HG02678 (cell line): ENCODE results near the gene CLNK.
"Not testable (repeated sequence)": the region's sequence is repeated elsewhere in the genome, so short reads cannot be mapped to it uniquely, and the experiment has no call there.

Source experiments
- ATAC-seq: cut with Tn5 transposase; IDR thresholded peaks from one replicate; pipeline ENCODE4 v1.9.1; 2021; ENCODE audit warnings: mild to moderate bottlenecking, moderate library complexity; ENCODE audit not compliant: unreplicated experiment

Gene CLNK

GRCh38 chr4:10614926-10615325 lies 69.6 kb downstream of the CLNK start:
- ATAC-seq: not testable (repeated sequence)

- no peak for ATAC-seq
These were observed 70.6 kb downstream of the CLNK start for GRCh38 chr4:10613926-10614478.

- no peak for ATAC-seq
These were observed 72.1 kb downstream of the CLNK start for GRCh38 chr4:10612476-10612875.

- no peak for ATAC-seq
These were observed 72.9 kb downstream of the CLNK start for GRCh38 chr4:10611673-10612072.

GRCh38 chr4:10608501-10609219 lies 75.9 kb downstream of the CLNK start:
- no peak for ATAC-seq

- no peak for ATAC-seq
These were observed 77.4 kb downstream of the CLNK start for GRCh38 chr4:10607206-10607605.

GRCh38 chr4:10606483-10607155 lies 77.9 kb downstream of the CLNK start:
- no peak for ATAC-seq

- ATAC-seq: no peak
These were observed 78.7 kb downstream of the CLNK start for GRCh38 chr4:10605746-10606482.

GRCh38 chr4:10605031-10605430 lies 79.5 kb downstream of the CLNK start:
- ATAC-seq: no peak

GRCh38 chr4:10599574-10599973 lies 85.0 kb downstream of the CLNK start:
- ATAC-seq: no peak

GRCh38 chr4:10598829-10599228 lies 85.7 kb downstream of the CLNK start:
- no peak for ATAC-seq

GRCh38 chr4:10596586-10597290 lies 87.8 kb downstream of the CLNK start:
- ATAC-seq: no peak

- no peak for ATAC-seq
These were observed 91.4 kb downstream of the CLNK start for GRCh38 chr4:10593130-10593529.

- ATAC-seq: no peak
These were observed 93.7 kb downstream of the CLNK start for GRCh38 chr4:10590896-10591295.

- ATAC-seq: no peak
These were observed 94.8 kb downstream of the CLNK start for GRCh38 chr4:10589799-10590198.

GRCh38 chr4:10589321-10589720 lies 95.2 kb downstream of the CLNK start:
- ATAC-seq: no peak

- no peak for ATAC-seq
These were observed 96.9 kb downstream of the CLNK start for GRCh38 chr4:10587697-10588096.

- no peak for ATAC-seq
These were observed 97.3 kb downstream of the CLNK start for GRCh38 chr4:10587296-10587695.

- ATAC-seq: peak; percentile 68
These were observed 100.5 kb downstream of the CLNK start for GRCh38 chr4:10584042-10584441.

- ATAC-seq: no peak
These were observed 101.6 kb downstream of the CLNK start for GRCh38 chr4:10582951-10583350.
